Measurements from ENCODE around the gene SAA4.

The SAA4 gene

GRCh38 chr11:18243783-18244362 is 7.3 kb upstream of the SAA4 start:
- H3K4me3 ChIP-seq (ENCODE audit: low read length), result no peak overlapping the region
- TF ChIP-seq CTCF (conservative IDR thresholded peaks at IDR 0.05; ENCODE audit: low read length), result peak; percentile 96
- peak; percentile 75 for DNase-seq (ENCODE audit: low read depth)

GRCh38 chr11:18239655-18240054 is 3.1 kb upstream of the SAA4 start:
- TF ChIP-seq CTCF (conservative IDR thresholded peaks at IDR 0.05; ENCODE audit: low read length), result no peak
- DNase-seq (ENCODE audit: low read depth), result no peak
- H3K4me3 ChIP-seq (ENCODE audit: low read length), result no peak overlapping the region

- no peak for DNase-seq (ENCODE audit: low read depth)
- no peak overlapping the region for H3K4me3 ChIP-seq (ENCODE audit: low read length)
- TF ChIP-seq CTCF (conservative IDR thresholded peaks at IDR 0.05; ENCODE audit: low read length), result no peak
Observed at GRCh38 chr11:18235394-18236334, 938 bp downstream of the SAA4 start.

- no peak for DNase-seq (ENCODE audit: low read depth)
- no peak overlapping the region for H3K4me3 ChIP-seq (ENCODE audit: low read length)
- no peak for TF ChIP-seq CTCF (conservative IDR thresholded peaks at IDR 0.05; ENCODE audit: low read length)
Observed at GRCh38 chr11:18233912-18234311, 2.7 kb downstream of the SAA4 start.

- DNase-seq (ENCODE audit: low read depth), result no peak
- no peak overlapping the region for H3K4me3 ChIP-seq (ENCODE audit: low read length)
- TF ChIP-seq CTCF (conservative IDR thresholded peaks at IDR 0.05; ENCODE audit: low read length), result no peak
Observed at GRCh38 chr11:18230859-18231258, 5.7 kb downstream of the SAA4 start.

- no peak for DNase-seq (ENCODE audit: low read depth)
- no peak overlapping the region for H3K4me3 ChIP-seq (ENCODE audit: low read length)
- no peak for TF ChIP-seq CTCF (conservative IDR thresholded peaks at IDR 0.05; ENCODE audit: low read length)
Observed at GRCh38 chr11:18229501-18229900, 7.1 kb downstream of the SAA4 start.

- no peak for DNase-seq (ENCODE audit: low read depth)
- TF ChIP-seq CTCF (conservative IDR thresholded peaks at IDR 0.05; ENCODE audit: low read length), result no peak
- H3K4me3 ChIP-seq (ENCODE audit: low read length), result no peak overlapping the region
Observed at GRCh38 chr11:18225913-18226312, 10.7 kb downstream of the SAA4 start.

All from AG10803 (cell line).